ENCODE measurements around the gene ITFG2. TPM values are rescaled to one million over a fixed set of nuclear protein-coding genes. Genes with fewer than 3 reads are reported as not detected.

ITFG2 gene
- total RNA-seq, 1 experiment from 2014 or later = 31.9 TPM

GRCh38 chr12:2829275-2829674, 16.8 kb downstream of the ITFG2 start:
- H3K9me2 ChIP-seq (replicated peaks; ENCODE audit: insufficient read depth, low read length) = no peaks in the 10 kb centered on the region
- no peak for DNase-seq
- H3K27ac ChIP-seq (ENCODE audit: low read length) = no peak overlapping the region
- no peaks in the 10 kb centered on the region for H3K79me2 ChIP-seq (ENCODE audit: low read length)
- H3K4me2 ChIP-seq (ENCODE audit: low read depth, low read length, poor library complexity, severe bottlenecking) = no peak overlapping the region
- no peaks in the 10 kb centered on the region for H3K4me1 ChIP-seq (ENCODE audit: low read length)
- H2AFZ ChIP-seq (ENCODE audit: low read length) = no peak overlapping the region
- H3K9ac ChIP-seq (ENCODE audit: low read length) = no peak overlapping the region
- H3K27me3 ChIP-seq (ENCODE audit: low read length) = no peaks in the 10 kb centered on the region
- H3K9me3 ChIP-seq (ENCODE audit: low read length) = no peaks in the 10 kb centered on the region
- no peak overlapping the region for H3K4me3 ChIP-seq (ENCODE audit: low read length)
- H4K20me1 ChIP-seq (ENCODE audit: insufficient read depth, low read depth, low read length) = no peaks in the 10 kb centered on the region
- H3K36me3 ChIP-seq (ENCODE audit: insufficient read depth, low read length) = peaks cover 25% of the 10 kb centered on the region

GRCh38 chr12:2832550-2833127, 20.2 kb downstream of the ITFG2 start:
- H2AFZ ChIP-seq (ENCODE audit: low read length) = no peak overlapping the region
- H3K27ac ChIP-seq (ENCODE audit: low read length) = no peak overlapping the region
- H4K20me1 ChIP-seq (ENCODE audit: insufficient read depth, low read depth, low read length) = no peaks in the 10 kb centered on the region
- H3K79me2 ChIP-seq (ENCODE audit: low read length) = no peaks in the 10 kb centered on the region
- no peaks in the 10 kb centered on the region; the same call in 1 of the 2 replicates for H3K4me1 ChIP-seq (ENCODE audit: low read length)
- no peaks in the 10 kb centered on the region for H3K27me3 ChIP-seq (ENCODE audit: low read length)
- H3K4me3 ChIP-seq (ENCODE audit: low read length) = no peak overlapping the region
- no peaks in the 10 kb centered on the region for H3K9me2 ChIP-seq (replicated peaks; ENCODE audit: insufficient read depth, low read length)
- no peaks in the 10 kb centered on the region for H3K9me3 ChIP-seq (ENCODE audit: low read length)
- DNase-seq = no peak
- H3K4me2 ChIP-seq (ENCODE audit: low read depth, low read length, poor library complexity, severe bottlenecking) = no peak overlapping the region
- peaks cover 19% of the 10 kb centered on the region for H3K36me3 ChIP-seq (ENCODE audit: insufficient read depth, low read length)
- H3K9ac ChIP-seq (ENCODE audit: low read length) = no peak overlapping the region

GRCh38 chr12:2833327-2833726, 20.9 kb downstream of the ITFG2 start:
- Histone ChIP-seq H3K36me3 (ENCODE audit: insufficient read depth, low read length) (peaks cover 22% of the 10 kb centered on the region; the same call in 1 of the 2 replicates), H3K27ac (ENCODE audit: low read length) (no peak overlapping the region), H3K4me1 (ENCODE audit: low read length) (no peaks in the 10 kb centered on the region; the same call in 1 of the 2 replicates), H3K9ac (ENCODE audit: low read length) (no peak overlapping the region), H3K4me2 (ENCODE audit: low read depth, low read length, poor library complexity, severe bottlenecking) (no peak overlapping the region), H3K9me3 (ENCODE audit: low read length) (no peaks in the 10 kb centered on the region), H3K27me3 (ENCODE audit: low read length) (no peaks in the 10 kb centered on the region), H3K4me3 (ENCODE audit: low read length) (no peak overlapping the region), H3K9me2 (replicated peaks; ENCODE audit: insufficient read depth, low read length) (no peaks in the 10 kb centered on the region), H4K20me1 (ENCODE audit: insufficient read depth, low read depth, low read length) (no peaks in the 10 kb centered on the region), H3K79me2 (ENCODE audit: low read length) (no peaks in the 10 kb centered on the region), H2AFZ (ENCODE audit: low read length) (no peak overlapping the region)
- DNase-seq = no peak

- no peaks in the 10 kb centered on the region for H4K20me1 ChIP-seq (ENCODE audit: insufficient read depth, low read depth, low read length)
- H3K79me2 ChIP-seq (ENCODE audit: low read length) = no peaks in the 10 kb centered on the region
- no peaks in the 10 kb centered on the region for H3K27me3 ChIP-seq (ENCODE audit: low read length)
- no peaks in the 10 kb centered on the region for H3K9me2 ChIP-seq (replicated peaks; ENCODE audit: insufficient read depth, low read length)
- no peak overlapping the region for H3K4me2 ChIP-seq (ENCODE audit: low read depth, low read length, poor library complexity, severe bottlenecking)
- peaks cover 21% of the 10 kb centered on the region; the same call in 1 of the 2 replicates for H3K36me3 ChIP-seq (ENCODE audit: insufficient read depth, low read length)
- H3K9me3 ChIP-seq (ENCODE audit: low read length) = no peaks in the 10 kb centered on the region
- no peak overlapping the region for H3K27ac ChIP-seq (ENCODE audit: low read length)
- no peak overlapping the region for H3K9ac ChIP-seq (ENCODE audit: low read length)
- no peak overlapping the region for H2AFZ ChIP-seq (ENCODE audit: low read length)
- H3K4me3 ChIP-seq (ENCODE audit: low read length) = no peak overlapping the region
- H3K4me1 ChIP-seq (ENCODE audit: low read length) = no peaks in the 10 kb centered on the region; the same call in 1 of the 2 replicates
- no peak for DNase-seq
These were observed 21.3 kb downstream of the ITFG2 start for GRCh38 chr12:2833810-2834209.

GRCh38 chr12:2834581-2835491, 22.4 kb downstream of the ITFG2 start, which contains the start of gene NRIP2:
Gene NRIP2 (minus strand): TSS chr12:2835035. CDS start chr12:2834983, 52 bp downstream.
- no peaks in the 10 kb centered on the region for H3K27me3 ChIP-seq (ENCODE audit: low read length)
- no peak within 1 kb of the TSS for H3K27ac ChIP-seq (ENCODE audit: low read length)
- DNase-seq = no peak
- H4K20me1 ChIP-seq (ENCODE audit: insufficient read depth, low read depth, low read length) = no peaks in the 10 kb centered on the region
- no peaks in the 10 kb centered on the region for H3K9me2 ChIP-seq (replicated peaks; ENCODE audit: insufficient read depth, low read length)
- H2AFZ ChIP-seq (ENCODE audit: low read length) = no peak within 1 kb of the TSS
- H3K9me3 ChIP-seq (ENCODE audit: low read length) = no peaks in the 10 kb centered on the region
- no peaks in the 10 kb centered on the region for H3K79me2 ChIP-seq (ENCODE audit: low read length)
- H3K4me3 ChIP-seq (ENCODE audit: low read length) = no peak within 1 kb of the TSS
- no peaks in the 10 kb centered on the region; the same call in 1 of the 2 replicates for H3K4me1 ChIP-seq (ENCODE audit: low read length)
- no peak within 1 kb of the TSS for H3K9ac ChIP-seq (ENCODE audit: low read length)
- H3K4me2 ChIP-seq (ENCODE audit: low read depth, low read length, poor library complexity, severe bottlenecking) = no peak within 1 kb of the TSS
- peaks cover 19% of the 10 kb centered on the region; the same call in 1 of the 2 replicates for H3K36me3 ChIP-seq (ENCODE audit: insufficient read depth, low read length)

DNA sequence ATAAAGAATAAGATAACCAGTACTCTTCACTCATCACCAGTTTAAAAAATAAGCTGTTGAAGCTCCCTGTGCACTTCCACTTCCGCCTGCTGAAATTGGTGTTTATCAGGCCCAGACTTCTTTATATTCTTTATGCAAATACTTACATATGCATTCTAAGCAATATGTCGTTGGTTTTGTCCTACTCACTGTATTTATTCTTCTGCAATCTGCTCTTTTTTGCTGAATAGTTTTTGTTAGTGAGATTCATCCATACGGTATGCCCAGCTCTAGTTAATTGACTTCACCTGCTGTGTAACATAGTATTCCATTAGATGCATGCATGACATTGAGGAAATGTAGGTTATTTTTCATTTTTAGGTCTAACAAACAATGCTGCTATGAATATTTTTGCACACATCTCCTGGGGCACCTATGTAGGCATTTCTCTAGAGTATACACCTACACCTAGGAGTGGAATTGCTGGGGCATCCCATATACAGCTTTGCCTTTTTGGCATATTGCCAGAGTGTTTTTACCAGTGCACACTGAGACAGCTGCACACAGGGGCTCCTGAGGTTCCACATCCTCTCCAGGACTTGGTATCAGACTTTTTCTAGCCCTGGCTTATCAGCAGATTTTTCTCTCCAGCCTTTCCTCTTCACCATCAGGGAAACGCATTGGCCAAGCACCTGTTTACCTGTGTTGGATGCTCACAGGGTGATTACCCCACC, 23.4 kb downstream of the ITFG2 start:
- no peaks in the 10 kb centered on the region for H3K79me2 ChIP-seq (ENCODE audit: low read length)
- H2AFZ ChIP-seq (ENCODE audit: low read length) = no peak overlapping the region
- no peak overlapping the region for H3K9ac ChIP-seq (ENCODE audit: low read length)
- H3K9me3 ChIP-seq (ENCODE audit: low read length) = no peaks in the 10 kb centered on the region
- no peaks in the 10 kb centered on the region for H3K9me2 ChIP-seq (replicated peaks; ENCODE audit: insufficient read depth, low read length)
- no peaks in the 10 kb centered on the region for H3K27me3 ChIP-seq (ENCODE audit: low read length)
- H3K36me3 ChIP-seq (ENCODE audit: insufficient read depth, low read length) = peaks cover 19% of the 10 kb centered on the region; the same call in 1 of the 2 replicates
- H3K27ac ChIP-seq (ENCODE audit: low read length) = no peak overlapping the region
- no peak for DNase-seq
- no peak overlapping the region for H3K4me3 ChIP-seq (ENCODE audit: low read length)
- no peaks in the 10 kb centered on the region; the same call in 1 of the 2 replicates for H3K4me1 ChIP-seq (ENCODE audit: low read length)
- H4K20me1 ChIP-seq (ENCODE audit: insufficient read depth, low read depth, low read length) = no peaks in the 10 kb centered on the region
- H3K4me2 ChIP-seq (ENCODE audit: low read depth, low read length, poor library complexity, severe bottlenecking) = no peak overlapping the region

GRCh38 chr12:2836574-2836973, 24.1 kb downstream of the ITFG2 start:
- Histone ChIP-seq H2AFZ (ENCODE audit: low read length) (no peak overlapping the region), H3K4me2 (ENCODE audit: low read depth, low read length, poor library complexity, severe bottlenecking) (no peak overlapping the region), H4K20me1 (ENCODE audit: insufficient read depth, low read depth, low read length) (no peaks in the 10 kb centered on the region), H3K9me3 (ENCODE audit: low read length) (no peaks in the 10 kb centered on the region), H3K9ac (ENCODE audit: low read length) (no peak overlapping the region), H3K79me2 (ENCODE audit: low read length) (no peaks in the 10 kb centered on the region), H3K27ac (ENCODE audit: low read length) (no peak overlapping the region), H3K9me2 (replicated peaks; ENCODE audit: insufficient read depth, low read length) (no peaks in the 10 kb centered on the region), H3K36me3 (ENCODE audit: insufficient read depth, low read length) (peaks cover 19% of the 10 kb centered on the region; the same call in 1 of the 2 replicates), H3K4me3 (ENCODE audit: low read length) (no peak overlapping the region), H3K4me1 (ENCODE audit: low read length) (no peaks in the 10 kb centered on the region; the same call in 1 of the 2 replicates), H3K27me3 (ENCODE audit: low read length) (no peaks in the 10 kb centered on the region)
- no peak for DNase-seq
